Mesodermal cell (in vitro differentiated cells): ENCODE data around the gene KCNE1.
"Not testable (repeated sequence)": the region's sequence is repeated elsewhere in the genome, so short reads cannot be mapped to it uniquely, and the experiment has no call there.

Experiments used
- H3K27ac ChIP-seq: 2 replicates; pipeline ENCODE4 v1.7.0; 2013; ENCODE audit warnings: mild to moderate bottlenecking, low read depth, low read length, moderate library complexity; ENCODE audit not compliant: severe bottlenecking
- H3K36me3 ChIP-seq: 2 replicates; pipeline ENCODE4 v1.7.1; 2013; ENCODE audit warnings: mild to moderate bottlenecking, low read length, moderate library complexity; ENCODE audit not compliant: control insufficient read depth, insufficient read depth
- H3K4me1 ChIP-seq: one replicate; pipeline ENCODE4 v1.7.1; 2013; ENCODE audit warnings: mild to moderate bottlenecking, low read length; ENCODE audit not compliant: insufficient read depth, control insufficient read depth, poor library complexity, severe bottlenecking
- H3K4me3 ChIP-seq: 2 replicates; pipeline ENCODE4 v1.7.0; 2013; ENCODE audit warnings: low read length, control low read depth, mild to moderate bottlenecking; ENCODE audit not compliant: insufficient read depth, poor library complexity, severe bottlenecking; ENCODE audit errors: extremely low read depth
- H3K9me3 ChIP-seq: 2 replicates; pipeline ENCODE4 v1.7.1; 2013; ENCODE audit warnings: mild to moderate bottlenecking, low read length, moderate library complexity; ENCODE audit not compliant: control insufficient read depth
- WGBS, 2 experiments: methylation state at CpG; one replicate each; pipeline ENCODE4 v1.1.5; 2013; ENCODE audit warnings: missing lambda C conversion rate in 2 of 2; ENCODE audit not compliant: insufficient coverage in 2 of 2; 5-methylcytosine and 5-hydroxymethylcytosine counted together

KCNE1 gene

GRCh38 chr21:34498623-34499022, 13.4 kb downstream of the KCNE1 start:
- H3K36me3 ChIP-seq = no peaks in the 10 kb centered on the region
- H3K4me3 ChIP-seq = no peak overlapping the region
- H3K27ac ChIP-seq = no peak overlapping the region
- no peaks in the 10 kb centered on the region for H3K4me1 ChIP-seq
- H3K9me3 ChIP-seq = peaks cover 6% of the 10 kb centered on the region
- 94 to 100% methylated on average over 2 of the region's 3 CpGs for WGBS, 2 experiments

DNA sequence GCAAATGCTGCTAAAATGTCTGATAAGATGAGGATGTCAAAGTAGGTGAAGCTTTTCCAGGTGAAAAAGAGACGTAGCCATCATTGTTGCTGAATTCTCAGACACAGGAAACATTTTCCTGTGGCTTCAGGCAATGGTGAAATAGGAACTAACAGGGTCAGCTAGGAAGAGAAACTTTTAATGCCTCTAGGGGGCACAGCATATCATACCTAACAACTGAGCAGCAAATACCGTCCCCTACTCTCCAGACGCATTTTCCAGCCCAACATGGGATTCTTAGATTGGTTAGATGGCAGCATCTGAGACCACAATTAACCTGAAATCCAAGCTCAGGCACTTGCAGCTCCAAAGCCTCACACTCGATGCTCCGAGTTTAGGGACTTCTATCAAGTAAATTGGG, 28.2 kb downstream of the KCNE1 start:
- H3K36me3 ChIP-seq, H3K27ac ChIP-seq, H3K4me3 ChIP-seq, H3K9me3 ChIP-seq, H3K4me1 ChIP-seq: not testable (repeated sequence)
- no CpG with 5 or more reads among the region's 5 CpGs for WGBS, 2 experiments

- not testable (repeated sequence) for H3K4me3 ChIP-seq, H3K36me3 ChIP-seq, H3K27ac ChIP-seq, H3K4me1 ChIP-seq, H3K9me3 ChIP-seq
- no CpG with 5 or more reads among the region's 3 CpGs for WGBS, 2 experiments
These were observed 28.6 kb downstream of the KCNE1 start for GRCh38 chr21:34483435-34483834.

GRCh38 chr21:34467333-34467732, 44.7 kb downstream of the KCNE1 start:
- no CpG with 5 or more reads among the region's 3 CpGs for WGBS, 2 experiments
- H3K36me3 ChIP-seq, H3K9me3 ChIP-seq, H3K27ac ChIP-seq, H3K4me1 ChIP-seq, H3K4me3 ChIP-seq: not testable (repeated sequence)

- H3K27ac ChIP-seq, H3K36me3 ChIP-seq, H3K9me3 ChIP-seq, H3K4me3 ChIP-seq, H3K4me1 ChIP-seq: not testable (repeated sequence)
- WGBS, 2 experiments = no CpG with 5 or more reads among the region's 36 CpGs
These were observed 52.6 kb downstream of the KCNE1 start for GRCh38 chr21:34459426-34459825.

GRCh38 chr21:34458266-34458665, 53.7 kb downstream of the KCNE1 start:
- H3K9me3 ChIP-seq, H3K36me3 ChIP-seq, H3K4me3 ChIP-seq, H3K4me1 ChIP-seq, H3K27ac ChIP-seq: not testable (repeated sequence)
- no CpG with 5 or more reads among the region's 7 CpGs for WGBS, 2 experiments

DNA sequence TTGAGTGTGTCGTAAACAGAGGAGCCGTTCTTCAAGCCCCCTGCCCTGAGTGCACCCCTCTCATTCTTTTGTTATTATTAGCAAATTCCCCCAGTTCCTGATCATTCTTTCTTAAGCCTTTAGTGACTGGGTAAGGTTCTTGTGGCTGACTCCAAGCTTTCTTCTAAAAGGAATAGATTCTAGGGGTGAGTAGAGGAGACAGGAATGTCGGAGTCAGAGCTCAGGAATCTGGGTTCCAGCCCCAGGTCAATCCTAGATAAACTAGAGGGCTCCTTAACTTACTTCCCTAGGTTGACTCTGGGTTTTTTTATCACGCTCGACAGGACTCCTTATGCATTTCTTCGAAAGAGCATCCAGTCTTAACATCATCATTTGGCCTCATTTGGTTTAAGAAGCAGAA, 55.8 kb downstream of the KCNE1 start:
- H3K36me3 ChIP-seq, H3K4me1 ChIP-seq, H3K4me3 ChIP-seq, H3K9me3 ChIP-seq, H3K27ac ChIP-seq: not testable (repeated sequence)
- no CpG with 5 or more reads among the region's 6 CpGs for WGBS, 2 experiments

- no CpG with 5 or more reads among the region's 10 CpGs for WGBS, 2 experiments
- H3K4me3 ChIP-seq, H3K36me3 ChIP-seq, H3K9me3 ChIP-seq, H3K4me1 ChIP-seq, H3K27ac ChIP-seq: not testable (repeated sequence)
These were observed 56.4 kb downstream of the KCNE1 start for GRCh38 chr21:34455628-34456027.

- not testable (repeated sequence) for H3K9me3 ChIP-seq, H3K4me1 ChIP-seq, H3K27ac ChIP-seq, H3K36me3 ChIP-seq, H3K4me3 ChIP-seq
- no CpG with 5 or more reads among the region's 8 CpGs for whole genome bisulfite sequencing, 2 experiments
These were observed 65.0 kb downstream of the KCNE1 start for GRCh38 chr21:34447018-34447417.

- H3K27ac ChIP-seq, H3K4me1 ChIP-seq, H3K4me3 ChIP-seq, H3K9me3 ChIP-seq, H3K36me3 ChIP-seq: not testable (repeated sequence)
- no CpG with 5 or more reads among the region's 4 CpGs for WGBS, 2 experiments
These were observed 68.5 kb downstream of the KCNE1 start for GRCh38 chr21:34443486-34443885.

DNA sequence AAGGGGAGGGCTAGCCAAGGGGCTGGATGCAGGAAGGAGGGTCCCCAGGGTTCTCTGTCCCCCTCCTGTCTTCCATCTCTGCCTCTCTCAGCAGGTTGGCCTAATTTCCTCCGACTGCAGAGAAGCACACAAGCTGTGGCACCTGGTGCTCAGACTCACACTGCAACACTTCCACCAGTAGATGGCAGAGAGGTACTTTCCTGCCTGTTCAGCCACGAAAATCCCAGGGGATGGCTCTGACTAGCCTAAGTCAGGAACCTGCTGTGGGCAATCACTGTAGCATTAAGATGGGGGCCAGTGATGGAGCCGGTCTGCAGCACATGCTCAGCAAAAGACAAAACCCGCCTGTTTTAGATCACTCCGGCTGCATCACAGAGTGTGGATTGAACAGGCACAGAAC, 82.3 kb downstream of the KCNE1 start:
- not testable (repeated sequence) for H3K27ac ChIP-seq, H3K9me3 ChIP-seq, H3K4me3 ChIP-seq, H3K36me3 ChIP-seq, H3K4me1 ChIP-seq
- no CpG with 5 or more reads among the region's 5 CpGs for WGBS, 2 experiments

GRCh38 chr21:34428441-34428840, 83.6 kb downstream of the KCNE1 start:
- not testable (repeated sequence) for H3K27ac ChIP-seq, H3K4me1 ChIP-seq, H3K9me3 ChIP-seq, H3K36me3 ChIP-seq, H3K4me3 ChIP-seq
- no CpG with 5 or more reads among the region's 6 CpGs for WGBS, 2 experiments
